G401 (cell line): ENCODE data around the gene RAP1GAP2. TPM values are rescaled to one million over a fixed set of nuclear protein-coding genes. Genes with fewer than 3 reads are reported as not detected.
"Not testable (repeated sequence)": the region's sequence is repeated elsewhere in the genome, so short reads cannot be mapped to it uniquely, and the experiment has no call there.

ENCODE experiments used
- DNase-seq: peaks from one replicate; pipeline ENCODE4 v3.0.0-alpha.2; 2015; ENCODE audit warnings: low spot score
- in situ Hi-C: cut with HindIII; loops from 2 replicates; pipeline ENCODE4 v1.10.0; 2016; ENCODE audit warnings: low sequenced_read_pairs, mixed read lengths
- total RNA-seq: library from RNA; depleted of rRNA; stranded (reverse); fragments of >200 nt; shearing (Covaris generic); gene quantifications from 2 replicates; pipeline ENCODE4 v1.2.3, GENCODE V29; 2014; rRNA removed

RAP1GAP2 gene
- total RNA-seq, 1 experiment from 2014 or later, result 1.9 TPM

- no peak for DNase-seq
- in situ Hi-C loops, result no loop called here
These were observed 241.0 kb downstream of the RAP1GAP2 start for GRCh38 chr17:3037259-3037658.

- DNase-seq, result peak; percentile 9
- in situ Hi-C loops, result no loop called here
These were observed 242.7 kb downstream of the RAP1GAP2 start for GRCh38 chr17:3038941-3039340.

GRCh38 chr17:3039736-3040135 is 243.5 kb downstream of the RAP1GAP2 start:
- DNase-seq, result no peak
- in situ Hi-C loops, result no loop called here

GRCh38 chr17:3040882-3041281 is 244.6 kb downstream of the RAP1GAP2 start:
- in situ Hi-C loops, result no loop called here
- no peak for DNase-seq

- no peak for DNase-seq
These were observed 247.6 kb downstream of the RAP1GAP2 start for GRCh38 chr17:3043737-3044365.

GRCh38 chr17:3046753-3047152 is 250.5 kb downstream of the RAP1GAP2 start:
- in situ Hi-C loops, result no loop called here

More at GRCh38 chr17:3043737-3044365, 247.6 kb downstream of the RAP1GAP2 start:
- in situ Hi-C loops, result no loop called here

GRCh38 chr17:3048727-3049471 is 252.7 kb downstream of the RAP1GAP2 start:
- in situ Hi-C loops, result no loop called here
- peak; percentile 99 for DNase-seq

More at GRCh38 chr17:3046753-3047152, 250.5 kb downstream of the RAP1GAP2 start:
- DNase-seq, result no peak

- DNase-seq, result no peak
- in situ Hi-C loops, result no loop called here
These were observed 253.6 kb downstream of the RAP1GAP2 start for GRCh38 chr17:3049705-3050295.

GRCh38 chr17:3054868-3055267 is 258.6 kb downstream of the RAP1GAP2 start:
- DNase-seq, in situ Hi-C loops: not testable (repeated sequence)

- in situ Hi-C loops, DNase-seq: not testable (repeated sequence)
These were observed 266.7 kb downstream of the RAP1GAP2 start for GRCh38 chr17:3062824-3063377.

- in situ Hi-C loops, DNase-seq: not testable (repeated sequence)
These were observed 267.3 kb downstream of the RAP1GAP2 start, which contains the start of gene OR1D5 for GRCh38 chr17:3063507-3063906. OR1D5 (minus strand) TSS chr17:3063607; CDS start chr17:3063607, 0 bp downstream.

- in situ Hi-C loops, result not testable (repeated sequence)
These were observed 269.0 kb downstream of the RAP1GAP2 start for GRCh38 chr17:3065192-3065591.

GRCh38 chr17:3073850-3074249 is 277.6 kb downstream of the RAP1GAP2 start:
- in situ Hi-C loops, DNase-seq: not testable (repeated sequence)

More at GRCh38 chr17:3065192-3065591, 269.0 kb downstream of the RAP1GAP2 start:
- DNase-seq, result not testable (repeated sequence)

Other genes starting within 250 kb of the RAP1GAP2 start
- 70.3 and 181 TPM in 2 replicates for gene PAFAH1B1, start 202.8 kb upstream of the RAP1GAP2 start, total RNA-seq
- 54.1 and 58.1 TPM in 2 replicates for gene CLUH, start 84.7 kb upstream of the RAP1GAP2 start, total RNA-seq
- 0.06 and 0.31 TPM in 2 replicates for gene CCDC92B, start 46.8 kb upstream of the RAP1GAP2 start, total RNA-seq